SK-N-SH treated with all-trans-retinoic acid at 6 μM for 48 hours (cell line): Measurements from ENCODE around the gene MVK.

Experiments used
- ATAC-seq: fragments of 200-7000 bp; cut with Tn5 transposase; 3 replicates; pipeline ENCODE4 v1.9.1; 2020; ENCODE audit warnings: mild to moderate bottlenecking, moderate library complexity
- ARNTL ChIP-seq: fragments of 450-650 bp; formaldehyde crosslinking; IDR thresholded peaks from 2 replicates; pipeline ENCODE4 v1.5.0; 2020; ENCODE audit warnings: low read depth, mild to moderate bottlenecking, moderate library complexity, borderline replicate concordance
- BACH2 ChIP-seq: fragments of 250-450 bp; sonication (Bioruptor Pico); IDR thresholded peaks from 2 replicates; pipeline ENCODE4 v1.9.0; 2021; ENCODE audit warnings: mild to moderate bottlenecking, borderline replicate concordance
- ESRRG ChIP-seq: fragments of 250-450 bp; sonication (Bioruptor Pico); IDR thresholded peaks from 2 replicates; pipeline ENCODE4 v1.6.1; 2021; ENCODE audit warnings: mild to moderate bottlenecking
- GLIS3 ChIP-seq: fragments of 250-450 bp; sonication (Bioruptor Pico); IDR thresholded peaks from 2 replicates; pipeline ENCODE4 v1.5.0; 2020; ENCODE audit warnings: mild to moderate bottlenecking, moderate library complexity
- ISL1 ChIP-seq: fragments of 250-450 bp; sonication (Bioruptor Pico); IDR thresholded peaks from 2 replicates; pipeline ENCODE4 v2.1.2; 2022; ENCODE audit warnings: mild to moderate bottlenecking, moderate library complexity
- OSR1 ChIP-seq: fragments of 250-450 bp; sonication (Bioruptor Pico); IDR thresholded peaks from 2 replicates; pipeline ENCODE4 v1.8.0; 2022; ENCODE audit warnings: moderate library complexity, mild to moderate bottlenecking, inconsistent platforms
- PATZ1 ChIP-seq: fragments of 250-450 bp; sonication (Bioruptor Pico); IDR thresholded peaks from 2 replicates; pipeline ENCODE4 v1.8.0; 2020; ENCODE audit warnings: mild to moderate bottlenecking, moderate library complexity, borderline replicate concordance
- POU6F1 ChIP-seq: fragments of 250-450 bp; sonication (Bioruptor Pico); IDR thresholded peaks from 2 replicates; pipeline ENCODE4 v1.8.0; 2021; ENCODE audit warnings: low read depth, mild to moderate bottlenecking, moderate library complexity, borderline replicate concordance
- PPARA ChIP-seq: fragments of 250-450 bp; sonication (Bioruptor Pico); IDR thresholded peaks from 2 replicates; pipeline ENCODE4 v1.5.0; 2020; ENCODE audit warnings: mild to moderate bottlenecking, borderline replicate concordance
- RARB ChIP-seq: fragments of 250-450 bp; sonication (Bioruptor Pico); IDR thresholded peaks from 2 replicates; pipeline ENCODE4 v1.8.0; 2021; ENCODE audit warnings: mild to moderate bottlenecking, moderate library complexity
- TSHZ2 ChIP-seq: fragments of 250-450 bp; sonication (Bioruptor Pico); IDR thresholded peaks from 2 replicates; pipeline ENCODE4 v1.5.0; 2020; ENCODE audit warnings: mild to moderate bottlenecking, moderate library complexity
- ZFP3 ChIP-seq: fragments of 250-450 bp; sonication (Bioruptor Pico); IDR thresholded peaks from 2 replicates; pipeline ENCODE4 v1.5.0; 2020; ENCODE audit warnings: mild to moderate bottlenecking, moderate library complexity
- ZNF565 ChIP-seq: fragments of 450-650 bp; formaldehyde crosslinking; conservative IDR thresholded peaks from 2 replicates; pipeline ENCODE4 v1.5.0; 2020; ENCODE audit warnings: low read depth, mild to moderate bottlenecking, moderate library complexity
- ZNF70 ChIP-seq: fragments of 450-650 bp; formaldehyde crosslinking; IDR thresholded peaks from 2 replicates; pipeline ENCODE4 v1.5.0; 2020; ENCODE audit warnings: mild to moderate bottlenecking, moderate library complexity

MVK gene

GRCh38 chr12:109583733-109584132 is 10.1 kb downstream of the MVK start:
- TF ChIP-seq PPARA (no peak), OSR1 (CRISPR knock-in tag) (no peak), GLIS3 (CRISPR knock-in tag) (no peak), BACH2 (CRISPR knock-in tag) (no peak), PATZ1 (CRISPR knock-in tag) (no peak), ESRRG (CRISPR knock-in tag) (no peak), ARNTL (CRISPR knock-in tag) (no peak), RARB (CRISPR knock-in tag) (no peak)
- TF ChIP-seq, all 23 proteins: peak for 0
- no peak for ATAC-seq

GRCh38 chr12:109586385-109587296 is 13.0 kb downstream of the MVK start:
- TF ChIP-seq ZNF565 (CRISPR knock-in tag): no peak
- no peak for TF ChIP-seq TSHZ2
- TF ChIP-seq PATZ1 (CRISPR knock-in tag): no peak

GRCh38 chr12:109587921-109588320 is 14.3 kb downstream of the MVK start:
- TF ChIP-seq TSHZ2 (no peak), OSR1 (CRISPR knock-in tag) (no peak), ZNF70 (CRISPR knock-in tag) (no peak), PATZ1 (CRISPR knock-in tag) (no peak), ISL1 (CRISPR knock-in tag) (no peak), ZFP3 (no peak), ZNF565 (CRISPR knock-in tag) (no peak), POU6F1 (CRISPR knock-in tag) (no peak)
- no peak for ATAC-seq

More at GRCh38 chr12:109586385-109587296, 13.0 kb downstream of the MVK start:
- ATAC-seq: no peak
